HepG2 (cell line): ENCODE measurements around the gene TRIM66. TPM values are rescaled to one million over a fixed set of nuclear protein-coding genes. Genes with fewer than 3 reads are reported as not detected.

ENCODE experiments used
- CBX1 ChIP-seq: IDR thresholded peaks from one replicate; pipeline ENCODE4 v1.6.1; 2016; ENCODE audit warnings: antibody characterized with exemption, low read depth
- CCAR2 ChIP-seq: fragments of 200-400 bp; formaldehyde crosslinking; optimal IDR thresholded peaks from 2 replicates; pipeline ENCODE3; 2018; ENCODE audit warnings: low read depth, mild to moderate bottlenecking, low read length, moderate library complexity
- CSRNP1 ChIP-seq: sonication (generic); formaldehyde crosslinking; IDR thresholded peaks from 2 replicates; pipeline ENCODE4 v1.8.1; 2023; ENCODE audit warnings: mild to moderate bottlenecking, missing genetic modification reagents
- ESRRA ChIP-seq: sonication (generic); formaldehyde crosslinking; IDR thresholded peaks from 2 replicates; pipeline ENCODE4 v1.5.1; 2020; ENCODE audit warnings: mild to moderate bottlenecking, low read depth, missing genetic modification reagents
- FLYWCH1 ChIP-seq: sonication (generic); formaldehyde crosslinking; IDR thresholded peaks from 2 replicates; pipeline ENCODE4 v1.8.1; 2023; ENCODE audit warnings: mild to moderate bottlenecking, missing genetic modification reagents
- FOSL1 ChIP-seq: sonication (generic); formaldehyde crosslinking; IDR thresholded peaks from 2 replicates; pipeline ENCODE4 v1.9.0; 2021; ENCODE audit warnings: missing genetic modification reagents, borderline replicate concordance
- FOXP4 ChIP-seq: sonication (generic); formaldehyde crosslinking; IDR thresholded peaks from 2 replicates; pipeline ENCODE4 v1.4.0; 2020; ENCODE audit warnings: missing genetic modification reagents
- ISL2 ChIP-seq: sonication (generic); formaldehyde crosslinking; IDR thresholded peaks from 2 replicates; pipeline ENCODE4 v1.5.0; 2020; ENCODE audit warnings: missing genetic modification reagents
- LCORL ChIP-seq, 2 experiments: fragments of 450-650 bp in 1 of 2; sonication (generic) in 1 of 2; formaldehyde crosslinking in 1 of 2; IDR thresholded peaks; 2 replicates each; pipeline versions ENCODE4 v1.5.0 to v1.6.1; 2017 to 2020; ENCODE audit warnings: antibody characterized with exemption in 1 of 2, missing genetic modification reagents in 1 of 2
- MAFK ChIP-seq, 2 experiments: IDR thresholded peaks in 1 of 2; conservative IDR thresholded peaks in 1 of 2; 2 replicates each; pipeline ENCODE4 v1.6.1; 2011; ENCODE audit warnings: improper control_type of control experiment in 2 of 2, low read length in 2 of 2
- MED8 ChIP-seq: sonication (generic); formaldehyde crosslinking; IDR thresholded peaks from 2 replicates; pipeline ENCODE4 v1.8.1; 2023; ENCODE audit warnings: mild to moderate bottlenecking, missing genetic modification reagents; ENCODE audit not compliant: insufficient replicate concordance
- POLR2G ChIP-seq: fragments of 200-400 bp; formaldehyde crosslinking; IDR thresholded peaks from 2 replicates; pipeline ENCODE4 v1.6.1; 2018; ENCODE audit warnings: mild to moderate bottlenecking, low read depth, low read length, moderate library complexity
- RARG ChIP-seq: sonication (generic); formaldehyde crosslinking; IDR thresholded peaks from 2 replicates; pipeline ENCODE4 v1.4.0; 2020; ENCODE audit warnings: low read depth, mild to moderate bottlenecking, missing genetic modification reagents
- REST ChIP-seq, 2 experiments: IDR thresholded peaks; 2 replicates each; pipeline ENCODE4 v1.6.1; 2011 to 2012; ENCODE audit warnings: low read length in 2 of 2, borderline replicate concordance in 1 of 2, low read depth in 1 of 2, mild to moderate bottlenecking in 1 of 2, moderate library complexity in 1 of 2
- ZBTB25 ChIP-seq: IDR thresholded peaks from 2 replicates; pipeline ENCODE4 v1.6.1; 2018; ENCODE audit warnings: missing genetic modification reagents
- ZMYM3 ChIP-seq: sonication (generic); formaldehyde crosslinking; IDR thresholded peaks from 2 replicates; pipeline ENCODE4 v1.5.1; 2020; ENCODE audit warnings: mild to moderate bottlenecking, missing genetic modification reagents
- ZMYM4 ChIP-seq: sonication (generic); formaldehyde crosslinking; IDR thresholded peaks from 2 replicates; pipeline ENCODE4 v1.8.1; 2023; ENCODE audit warnings: mild to moderate bottlenecking, missing genetic modification reagents
- ZNF235 ChIP-seq: sonication (generic); formaldehyde crosslinking; IDR thresholded peaks from 2 replicates; pipeline ENCODE4 v1.8.1; 2023; ENCODE audit warnings: mild to moderate bottlenecking, missing genetic modification reagents, borderline replicate concordance
- ZNF740 ChIP-seq: sonication (generic); formaldehyde crosslinking; IDR thresholded peaks from 2 replicates; pipeline ENCODE4 v1.4.0; 2020; ENCODE audit warnings: missing genetic modification reagents
- ZSCAN29 ChIP-seq: sonication (generic); formaldehyde crosslinking; conservative IDR thresholded peaks from 2 replicates; pipeline ENCODE4 v1.4.0; 2020; ENCODE audit warnings: mild to moderate bottlenecking, missing genetic modification reagents
- polyA plus RNA-seq, 8 experiments: library from polyadenylated mRNA; depleted of rRNA in 3 of 8; stranded (reverse) in 7 of 8; unstranded in 1 of 8; fragments of >200 nt; fragmentation: Illumina TruSeq in 4 of 8; extraction: Trizol in 4 of 8; gene quantifications; 2 replicates each; pipeline versions ENCODE4 v1.2.1 to v1.2.3, GENCODE V29; 2011 to 2016; ENCODE audit warnings: low read depth in 4 of 8, missing spikeins in 1 of 8, mixed read lengths in 1 of 8; ENCODE audit not compliant: insufficient read depth in 1 of 8
- total RNA-seq, 5 experiments: library from RNA; depleted of rRNA; stranded (reverse); fragments of >200 nt; fragmentation: Illumina TruSeq; extraction: Trizol; gene quantifications; 2 replicates each; pipeline ENCODE4 v1.2.3, GENCODE V29; 2016; ENCODE audit warnings: low read depth in 1 of 5

TRIM66 gene
- total and polyA plus RNA-seq, 2 of the 13 experiments (the other 11 are each of a cell fraction or from before 2014, with no cell fraction given), result 4.9 to 6.1 TPM

GRCh38 chr11:8682303-8683114 is at the start of gene TRIM66, which contains the start of gene RPL27A (continued):
- peak; percentile 31; the same call in 1 of the 2 replicates for TF ChIP-seq ZBTB25 (CRISPR knock-in tag)
- no peak for TF ChIP-seq MAFK (conservative IDR thresholded peaks at IDR 0.05 in 1 of 2, IDR thresholded peaks at IDR 0.05 in 1 of 2; ENCODE audit: low read length in 2 of 2)
- TF ChIP-seq ZSCAN29, result no peak
- no peak for TF ChIP-seq FLYWCH1
- no peak for TF ChIP-seq ZNF740
- no peak for TF ChIP-seq FOSL1 (CRISPR knock-in tag)
- TF ChIP-seq RARG (CRISPR knock-in tag), result peak; percentile 72
- peak; percentile 33; the same call in 1 of the 2 replicates for TF ChIP-seq FOXP4 (CRISPR knock-in tag)
- no peak for TF ChIP-seq REST (IDR thresholded peaks at IDR 0.05; ENCODE audit: borderline replicate concordance in 1 of 2, low read depth in 1 of 2, low read length in 2 of 2)
- TF ChIP-seq CBX1, result no peak
- no peak for TF ChIP-seq CCAR2
- TF ChIP-seq CSRNP1 (CRISPR knock-in tag), result no peak
- TF ChIP-seq ZMYM3 (CRISPR knock-in tag), result peak; percentile 40; the same call in 1 of the 2 replicates
- peak; percentile 99 for TF ChIP-seq POLR2G
- TF ChIP-seq LCORL (IDR thresholded peaks at IDR 0.05), result no peak
- TF ChIP-seq LCORL (CRISPR knock-in tag; IDR thresholded peaks at IDR 0.05), result peak; percentile 60; the same call in 1 of the 2 replicates
- TF ChIP-seq ZMYM4 (CRISPR knock-in tag), result peak; percentile 95
- peak; percentile 90 for TF ChIP-seq MED8 (CRISPR knock-in tag)
- TF ChIP-seq ESRRA, result peak; percentile 61
- TF ChIP-seq ZNF235, result peak; percentile 91; the same call in 1 of the 2 replicates
- peak; percentile 65 for TF ChIP-seq ISL2
